ENCODE measurements around the gene RPL27. TPM values are rescaled to one million over a fixed set of nuclear protein-coding genes. Genes with fewer than 3 reads are reported as not detected.

Gene RPL27
- total and polyA plus RNA-seq, 2 donors (not counting 1 experiment from before 2014, with no cell fraction given), result 902 to 3,346 TPM

DNA sequence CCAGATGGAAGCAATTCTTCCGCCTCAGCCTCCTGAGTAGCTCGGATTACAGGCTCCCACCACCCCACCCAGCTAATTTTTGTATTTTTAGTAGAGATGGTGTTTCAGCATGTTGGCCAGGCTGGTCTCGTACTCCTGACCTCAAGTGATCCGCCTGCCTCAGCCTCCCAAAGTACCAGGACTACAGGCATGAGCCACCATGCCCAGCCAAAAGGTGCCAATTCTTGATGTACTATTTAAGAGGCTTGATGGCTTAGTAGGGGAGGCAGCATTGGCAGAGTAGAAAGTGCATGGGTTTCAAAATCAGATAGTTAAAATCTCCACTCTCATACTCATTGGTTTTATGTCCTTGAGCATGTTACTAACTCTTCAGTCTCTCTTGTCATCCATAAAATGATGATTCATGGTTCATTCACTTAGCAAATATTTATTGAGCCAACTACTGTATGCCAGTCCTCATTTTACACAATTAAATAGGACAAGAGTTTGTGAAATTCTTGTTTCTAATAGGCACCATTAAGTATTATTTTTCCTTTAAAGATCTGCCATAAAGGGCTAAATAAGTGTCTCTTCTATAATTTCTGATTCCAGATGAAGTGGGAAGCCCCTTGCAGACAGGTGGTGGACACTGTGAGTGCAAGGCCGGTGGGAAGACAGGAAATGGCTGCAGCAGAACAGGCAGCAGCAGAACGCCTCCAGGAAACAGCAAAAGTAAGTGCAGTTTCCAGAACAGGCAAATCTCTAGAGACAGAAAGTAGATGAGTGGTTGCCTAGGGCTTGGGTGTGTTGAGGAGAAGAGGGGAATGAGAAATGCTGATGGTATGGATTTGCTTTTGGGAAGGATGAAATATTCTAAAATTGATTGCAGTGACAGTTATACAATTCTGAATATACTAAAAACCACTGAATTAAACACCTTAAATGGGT, 8.2 kb upstream of the RPL27 start:
- H3K27ac ChIP-seq (ENCODE audit: insufficient read depth, low read length), result no peak overlapping the region
- no peak for TF ChIP-seq CTCF (conservative IDR thresholded peaks at IDR 0.05 in 1 of 2, IDR thresholded peaks at IDR 0.05 in 1 of 2; ENCODE audit: low read depth in 1 of 2, low read length in 2 of 2)
- TF ChIP-seq EZH2 (IDR thresholded peaks at IDR 0.05; ENCODE audit: low read length, missing control alignments), result no peak
- H3K36me3 ChIP-seq (ENCODE audit: control insufficient read depth, insufficient read depth, low read length), result peaks cover 10% of the 10 kb centered on the region
- H2AFZ ChIP-seq (ENCODE audit: low read length), result no peak overlapping the region
- no peaks in the 10 kb centered on the region for H4K20me1 ChIP-seq (ENCODE audit: control insufficient read depth, extremely low read depth, insufficient read depth, low read length)
- peak in 1 of 2 donors; percentile 36 for DNase-seq (ENCODE audit: low read depth in 2 of 2)
- H3K4me2 ChIP-seq (ENCODE audit: extremely low read depth, insufficient read depth, low read length), result peak overlapping the region; percentile 23
- H3K4me3 ChIP-seq (replicated peaks in 1 of 4; ENCODE audit: control extremely low read depth in 1 of 4, insufficient read depth in 1 of 4, low read depth in 3 of 4, low read length in 4 of 4), result no peak overlapping the region
- no peaks in the 10 kb centered on the region for H3K79me2 ChIP-seq (ENCODE audit: control insufficient read depth, insufficient read depth, low read length)
- no peak overlapping the region for H3K9ac ChIP-seq (ENCODE audit: insufficient read depth, low read length)
- peaks cover 7% of the 10 kb centered on the region for H3K4me1 ChIP-seq (ENCODE audit: control insufficient read depth, extremely low read depth, insufficient read depth, low read length)
- H3K27me3 ChIP-seq (ENCODE audit: control insufficient read depth, insufficient read depth, low read length), result no peaks in the 10 kb centered on the region
- H3K9me3 ChIP-seq (ENCODE audit: control insufficient read depth, insufficient read depth, low read depth, low read length), result no peaks in the 10 kb centered on the region

GRCh38 chr17:42991471-42991870, 6.7 kb upstream of the RPL27 start:
- no peak for DNase-seq (ENCODE audit: low read depth in 2 of 2)

More at GRCh38 chr17:42991471-42991870, 6.7 kb upstream of the RPL27 start:
- Histone ChIP-seq H3K4me2 (ENCODE audit: extremely low read depth, insufficient read depth, low read length) (no peak overlapping the region), H3K27me3 (ENCODE audit: control insufficient read depth, insufficient read depth, low read length) (no peaks in the 10 kb centered on the region), H3K27ac (ENCODE audit: insufficient read depth, low read length) (no peak overlapping the region), H3K4me1 (ENCODE audit: control insufficient read depth, extremely low read depth, insufficient read depth, low read length) (peaks cover 7% of the 10 kb centered on the region), H3K79me2 (ENCODE audit: control insufficient read depth, insufficient read depth, low read length) (no peaks in the 10 kb centered on the region), H3K9me3 (ENCODE audit: control insufficient read depth, insufficient read depth, low read depth, low read length) (no peaks in the 10 kb centered on the region), H4K20me1 (ENCODE audit: control insufficient read depth, extremely low read depth, insufficient read depth, low read length) (no peaks in the 10 kb centered on the region), H2AFZ (ENCODE audit: low read length) (no peak overlapping the region), H3K9ac (ENCODE audit: insufficient read depth, low read length) (no peak overlapping the region), H3K36me3 (ENCODE audit: control insufficient read depth, insufficient read depth, low read length) (peaks cover 10% of the 10 kb centered on the region), H3K4me3 (replicated peaks in 1 of 4; ENCODE audit: control extremely low read depth in 1 of 4, insufficient read depth in 1 of 4, low read depth in 3 of 4, low read length in 4 of 4) (no peak overlapping the region)
- no peak for TF ChIP-seq EZH2 (IDR thresholded peaks at IDR 0.05; ENCODE audit: low read length, missing control alignments)
- no peak for TF ChIP-seq CTCF (conservative IDR thresholded peaks at IDR 0.05 in 1 of 2, IDR thresholded peaks at IDR 0.05 in 1 of 2; ENCODE audit: low read depth in 1 of 2, low read length in 2 of 2)
